HEK293T (cell line): ENCODE data around the gene GFY.

Source experiments
- ARNT ChIP-seq: fragments of 450-650 bp; IDR thresholded peaks from 2 replicates; pipeline ENCODE4 v1.6.1; 2017; ENCODE audit warnings: mild to moderate bottlenecking
- BHLHE40 ChIP-seq: fragments of 450-650 bp; IDR thresholded peaks from 2 replicates; pipeline ENCODE4 v1.6.1; 2016; ENCODE audit warnings: mild to moderate bottlenecking, moderate library complexity, borderline replicate concordance
- ELF4 ChIP-seq: fragments of 450-650 bp; IDR thresholded peaks from 2 replicates; pipeline ENCODE4 v1.6.1; 2017; ENCODE audit warnings: antibody characterized with exemption
- FOXK2 ChIP-seq: fragments of 450-650 bp; IDR thresholded peaks from 2 replicates; pipeline ENCODE4 v1.6.1; 2016; ENCODE audit warnings: mild to moderate bottlenecking
- HDGF ChIP-seq: fragments of 450-650 bp; IDR thresholded peaks from 2 replicates; pipeline ENCODE4 v1.6.1; 2017; ENCODE audit warnings: antibody characterized with exemption, borderline replicate concordance
- LEF1 ChIP-seq: fragments of 450-650 bp; IDR thresholded peaks from 2 replicates; pipeline ENCODE4 v1.6.1; 2017; ENCODE audit warnings: mild to moderate bottlenecking, borderline replicate concordance
- NFRKB ChIP-seq: fragments of 450-650 bp; IDR thresholded peaks from 2 replicates; pipeline ENCODE4 v1.6.1; 2016; ENCODE audit warnings: mild to moderate bottlenecking, moderate library complexity
- SP1 ChIP-seq: fragments of 450-650 bp; IDR thresholded peaks from 2 replicates; pipeline ENCODE4 v1.6.1; 2017
- SUZ12 ChIP-seq: fragments of 450-650 bp; IDR thresholded peaks from 2 replicates; pipeline ENCODE4 v1.6.1; 2016; ENCODE audit warnings: mild to moderate bottlenecking
- ZNF384 ChIP-seq: fragments of 450-650 bp; IDR thresholded peaks from 2 replicates; pipeline ENCODE4 v1.6.1; 2016

- no peak for TF ChIP-seq NFRKB
- no peak for TF ChIP-seq ZNF384
- no peak for TF ChIP-seq LEF1
- no peak for TF ChIP-seq ELF4
- TF ChIP-seq HDGF = no peak
- no peak for TF ChIP-seq SP1
- no peak for TF ChIP-seq FOXK2
- no peak for TF ChIP-seq SUZ12
- no peak for TF ChIP-seq ARNT
- no peak for TF ChIP-seq BHLHE40
These were observed 46.7 kb upstream of the GFY start for GRCh38 chr19:49378512-49378911.
